ENCODE results near the gene PTPN13. TPM values are rescaled to one million over a fixed set of nuclear protein-coding genes. Genes with fewer than 3 reads are reported as not detected.

PTPN13 gene
- total RNA-seq, 3 donors from 2014 or later, result 0.89 to 2.2 (median 0.92) TPM

- H3K27me3 Mint-ChIP-seq (ENCODE audit: low read depth), result peaks cover 4% of the 10 kb centered on the region
- H3K36me3 Mint-ChIP-seq (ENCODE audit: insufficient read depth), result no peaks in the 10 kb centered on the region
- ATAC-seq, result no peak
- H3K9me3 Mint-ChIP-seq, result no peaks in the 10 kb centered on the region
- no peak for DNase-seq
- H3K4me3 Mint-ChIP-seq, result no peak overlapping the region
- H3K4me1 Mint-ChIP-seq (ENCODE audit: low read depth), result no peaks in the 10 kb centered on the region
Observed at GRCh38 chr4:86845593-86845992, 251.5 kb downstream of the PTPN13 start.

DNA sequence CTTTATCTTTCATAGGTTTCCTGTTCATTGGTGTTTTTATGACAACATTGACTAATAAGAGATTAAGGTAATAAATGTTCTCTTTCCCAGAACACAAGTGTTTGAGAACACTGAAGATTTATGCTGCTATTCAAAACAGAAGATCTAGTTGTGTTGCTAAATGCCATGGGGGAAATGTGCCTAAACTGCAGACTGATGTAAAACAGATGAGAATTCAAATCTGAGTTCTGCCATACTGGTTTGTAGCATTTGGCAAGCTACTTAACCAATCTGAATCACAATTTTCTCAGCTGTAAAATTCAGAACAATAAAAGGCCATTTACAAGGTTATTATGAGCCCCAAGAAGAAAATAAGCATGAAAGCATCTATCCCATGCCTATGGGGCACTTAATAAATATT is 252.8 kb downstream of the PTPN13 start:
- no peak for DNase-seq
- H3K27me3 Mint-ChIP-seq (ENCODE audit: low read depth), result peaks cover 4% of the 10 kb centered on the region
- ATAC-seq, result no peak
- H3K4me3 Mint-ChIP-seq, result no peak overlapping the region
- H3K36me3 Mint-ChIP-seq (ENCODE audit: insufficient read depth), result no peaks in the 10 kb centered on the region
- H3K9me3 Mint-ChIP-seq, result no peaks in the 10 kb centered on the region
- no peaks in the 10 kb centered on the region for H3K4me1 Mint-ChIP-seq (ENCODE audit: low read depth)

GRCh38 chr4:86847571-86847970 is 253.5 kb downstream of the PTPN13 start:
- H3K4me1 Mint-ChIP-seq (ENCODE audit: low read depth), result no peaks in the 10 kb centered on the region
- no peak for ATAC-seq
- H3K27me3 Mint-ChIP-seq (ENCODE audit: low read depth), result peaks cover 4% of the 10 kb centered on the region
- no peaks in the 10 kb centered on the region for H3K9me3 Mint-ChIP-seq
- DNase-seq, result no peak
- no peaks in the 10 kb centered on the region for H3K36me3 Mint-ChIP-seq (ENCODE audit: insufficient read depth)
- H3K4me3 Mint-ChIP-seq, result no peak overlapping the region

- no peak overlapping the region for H3K4me3 Mint-ChIP-seq
- ATAC-seq, result no peak
Observed at GRCh38 chr4:86848136-86848535, 254.0 kb downstream of the PTPN13 start.

DNA sequence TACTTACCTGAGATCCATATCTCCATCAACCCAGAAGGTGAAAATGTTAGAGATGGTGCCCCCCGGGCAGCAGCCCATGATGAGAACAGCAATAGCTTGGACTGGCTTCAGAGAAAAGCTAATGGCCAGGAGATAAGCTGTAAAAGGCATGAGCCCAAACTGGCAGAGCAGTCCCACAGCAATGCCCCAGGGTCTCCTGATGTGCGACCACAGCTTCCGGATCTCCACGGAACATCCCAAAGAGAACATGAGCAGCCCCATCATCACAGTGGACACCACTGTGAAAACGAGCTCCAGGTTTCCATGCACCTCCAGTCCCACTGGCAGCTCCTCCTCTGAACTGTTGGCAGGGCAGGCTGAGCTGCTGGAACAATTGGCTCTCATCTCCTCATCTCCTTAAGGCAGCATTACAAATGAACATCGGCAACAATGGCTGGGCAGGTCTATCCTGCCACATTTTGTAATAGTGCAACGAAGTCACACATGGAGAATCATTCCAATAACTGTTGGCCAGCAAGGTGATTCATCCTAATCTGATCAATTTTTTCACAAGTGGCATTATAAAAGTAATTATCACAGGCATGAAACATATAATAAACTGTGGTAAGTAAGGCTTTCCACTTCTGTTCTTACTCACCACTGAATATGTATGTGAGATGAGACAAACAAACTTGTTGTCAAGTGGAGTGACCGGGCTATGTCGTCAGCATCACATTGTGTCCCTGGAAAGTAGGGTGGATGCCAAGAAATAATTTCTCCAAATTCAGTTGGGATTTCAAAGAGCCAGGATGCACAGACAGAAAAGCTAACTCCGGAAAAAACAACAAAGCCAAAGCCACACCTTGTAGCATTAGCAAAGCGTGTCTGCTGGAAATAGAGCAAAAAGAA is 254.9 kb downstream of the PTPN13 start, which contains the start of gene SLC10A6:
Gene SLC10A6, minus strand, starts transcription at position 653 of the 888 bp plus-strand sequence. Its CDS starts 269 bp downstream, at position 384.
- H3K36me3 Mint-ChIP-seq (ENCODE audit: insufficient read depth), result no peaks in the 10 kb centered on the region
- ATAC-seq (no peak), DNase-seq (no peak)
- H3K27me3 Mint-ChIP-seq (ENCODE audit: low read depth), result peaks cover 4% of the 10 kb centered on the region
- no peaks in the 10 kb centered on the region for H3K4me1 Mint-ChIP-seq (ENCODE audit: low read depth)
- no peaks in the 10 kb centered on the region for H3K9me3 Mint-ChIP-seq
- H3K4me3 Mint-ChIP-seq, result no peak within 1 kb of the TSS

More at GRCh38 chr4:86848136-86848535, 254.0 kb downstream of the PTPN13 start:
- peaks cover 4% of the 10 kb centered on the region for H3K27me3 Mint-ChIP-seq (ENCODE audit: low read depth)
- no peak for DNase-seq
- H3K36me3 Mint-ChIP-seq (ENCODE audit: insufficient read depth), result no peaks in the 10 kb centered on the region
- no peaks in the 10 kb centered on the region for H3K9me3 Mint-ChIP-seq
- no peaks in the 10 kb centered on the region for H3K4me1 Mint-ChIP-seq (ENCODE audit: low read depth)

- DNase-seq (no peak), ATAC-seq (no peak)
- Mint-ChIP-seq H3K4me1 (ENCODE audit: low read depth) (no peaks in the 10 kb centered on the region), H3K27me3 (ENCODE audit: low read depth) (peaks cover 4% of the 10 kb centered on the region), H3K9me3 (no peaks in the 10 kb centered on the region), H3K36me3 (ENCODE audit: insufficient read depth) (no peaks in the 10 kb centered on the region), H3K4me3 (no peak overlapping the region)
Observed at GRCh38 chr4:86853209-86853608, 259.1 kb downstream of the PTPN13 start.

GRCh38 chr4:86855572-86855971 is 261.5 kb downstream of the PTPN13 start:
- Mint-ChIP-seq H3K4me3 (no peak overlapping the region), H3K9me3 (no peaks in the 10 kb centered on the region), H3K4me1 (ENCODE audit: low read depth) (no peaks in the 10 kb centered on the region), H3K36me3 (ENCODE audit: insufficient read depth) (no peaks in the 10 kb centered on the region), H3K27me3 (ENCODE audit: low read depth) (no peaks in the 10 kb centered on the region)
- ATAC-seq (no peak), DNase-seq (no peak)

GRCh38 chr4:86856896-86857295 is 262.8 kb downstream of the PTPN13 start:
- DNase-seq (no peak), ATAC-seq (no peak)
- H3K36me3 Mint-ChIP-seq (ENCODE audit: insufficient read depth), result no peaks in the 10 kb centered on the region
- no peaks in the 10 kb centered on the region for H3K4me1 Mint-ChIP-seq (ENCODE audit: low read depth)
- no peaks in the 10 kb centered on the region for H3K9me3 Mint-ChIP-seq
- no peaks in the 10 kb centered on the region for H3K27me3 Mint-ChIP-seq (ENCODE audit: low read depth)
- H3K4me3 Mint-ChIP-seq, result no peak overlapping the region

DNA sequence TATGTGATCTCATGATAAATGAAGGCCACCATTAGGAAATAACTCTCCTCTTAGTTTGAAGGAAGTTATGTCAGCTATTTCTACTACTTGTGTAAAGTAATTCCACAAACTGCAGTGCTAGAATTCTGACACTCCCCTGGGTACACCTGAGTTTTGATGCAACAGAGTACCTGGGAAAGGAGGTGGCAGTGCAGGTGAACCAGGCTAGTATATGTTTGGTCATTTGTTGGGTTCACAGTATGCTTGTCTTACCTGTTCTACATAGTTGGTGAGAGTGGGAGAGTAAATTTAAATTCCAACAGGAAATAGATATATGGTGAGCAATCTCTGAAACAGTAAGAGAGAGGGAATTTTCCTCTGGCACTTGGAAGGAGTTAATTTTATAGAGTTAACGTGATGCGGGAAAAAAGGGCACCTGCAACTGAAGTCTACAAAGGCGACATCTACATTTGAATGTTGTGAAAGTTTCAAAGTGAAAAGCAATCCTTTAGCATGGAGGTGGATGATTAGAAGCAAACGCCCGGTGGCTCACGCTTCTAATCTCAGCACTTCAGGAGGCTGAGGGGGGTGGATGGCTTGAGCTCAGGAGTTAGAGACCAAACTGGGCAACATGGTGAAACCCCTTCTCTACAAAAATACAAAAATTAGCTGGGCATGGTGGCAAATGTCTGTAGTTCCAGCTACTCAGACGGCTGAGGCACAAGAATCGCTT is 263.4 kb downstream of the PTPN13 start:
- H3K4me1 Mint-ChIP-seq (ENCODE audit: low read depth), result no peaks in the 10 kb centered on the region
- H3K4me3 Mint-ChIP-seq, result no peak overlapping the region
- H3K9me3 Mint-ChIP-seq, result no peaks in the 10 kb centered on the region
- no peak for ATAC-seq
- DNase-seq, result no peak
- no peaks in the 10 kb centered on the region for H3K27me3 Mint-ChIP-seq (ENCODE audit: low read depth)
- H3K36me3 Mint-ChIP-seq (ENCODE audit: insufficient read depth), result no peaks in the 10 kb centered on the region

Other genes with a start within 250 kb of the PTPN13 start
- under 1 TPM in 2 of 3 donors, not detected in 1; 0.27 to 0.55 TPM for gene MAPK10, start 234.3 kb upstream of the PTPN13 start, total RNA-seq